HEK293 (cell line): ENCODE measurements around the gene EIF4B.

Experiments
- GLIS2 ChIP-seq: fragments of 450-650 bp; formaldehyde crosslinking; IDR thresholded peaks from 2 replicates; pipeline ENCODE4 v1.5.1; 2016; ENCODE audit warnings: missing biosample characterization, missing genetic modification characterization
- HOXA7 ChIP-seq: sonication (generic); formaldehyde crosslinking; IDR thresholded peaks from 2 replicates; pipeline ENCODE4 v1.8.1; 2022; ENCODE audit warnings: missing genetic modification reagents, borderline replicate concordance
- HOXC10 ChIP-seq: sonication (generic); formaldehyde crosslinking; IDR thresholded peaks from 2 replicates; pipeline ENCODE4 v1.8.1; 2023; ENCODE audit warnings: mild to moderate bottlenecking, missing genetic modification reagents
- HOXD13 ChIP-seq: sonication (generic); formaldehyde crosslinking; IDR thresholded peaks from 2 replicates; pipeline ENCODE4 v1.8.0; 2022; ENCODE audit warnings: missing genetic modification reagents, borderline replicate concordance
- IKZF3 ChIP-seq: fragments of 450-650 bp; IDR thresholded peaks from 2 replicates; pipeline ENCODE4 v1.5.0; 2018; ENCODE audit warnings: missing biosample characterization, mild to moderate bottlenecking, missing genetic modification characterization, moderate library complexity
- KLF8 ChIP-seq: fragments of 450-650 bp; formaldehyde crosslinking; IDR thresholded peaks from 2 replicates; pipeline ENCODE4 v1.5.1; 2016; ENCODE audit warnings: missing biosample characterization, missing genetic modification characterization
- PATZ1 ChIP-seq: fragments of 450-650 bp; formaldehyde crosslinking; IDR thresholded peaks from 2 replicates; pipeline ENCODE4 v1.5.1; 2016; ENCODE audit warnings: missing biosample characterization, missing genetic modification characterization
- PBX3 ChIP-seq: sonication (generic); formaldehyde crosslinking; IDR thresholded peaks from 2 replicates; pipeline ENCODE4 v1.8.1; 2022; ENCODE audit warnings: mild to moderate bottlenecking, moderate library complexity, missing genetic modification reagents
- SCRT2 ChIP-seq: fragments of 450-650 bp; formaldehyde crosslinking; IDR thresholded peaks from 2 replicates; pipeline ENCODE4 v1.5.1; 2016; ENCODE audit warnings: missing biosample characterization, missing genetic modification characterization
- SP3 ChIP-seq: fragments of 450-650 bp; formaldehyde crosslinking; IDR thresholded peaks from 2 replicates; pipeline ENCODE4 v1.5.1; 2016; ENCODE audit warnings: missing biosample characterization, missing genetic modification characterization
- YY1 ChIP-seq: fragments of 450-650 bp; formaldehyde crosslinking; IDR thresholded peaks from 2 replicates; pipeline ENCODE4 v1.5.1; 2018; ENCODE audit warnings: missing biosample characterization, missing genetic modification characterization
- ZBTB6 ChIP-seq: fragments of 450-650 bp; formaldehyde crosslinking; IDR thresholded peaks from 2 replicates; pipeline ENCODE4 v1.5.1; 2017; ENCODE audit warnings: missing biosample characterization, missing genetic modification characterization
- ZBTB8A ChIP-seq: fragments of 450-650 bp; formaldehyde crosslinking; IDR thresholded peaks from 2 replicates; pipeline ENCODE4 v1.5.1; 2016; ENCODE audit warnings: missing biosample characterization, missing genetic modification characterization
- ZFP3 ChIP-seq: fragments of 450-650 bp; formaldehyde crosslinking; IDR thresholded peaks from 2 replicates; pipeline ENCODE4 v1.5.1; 2016; ENCODE audit warnings: low read depth, missing biosample characterization, missing genetic modification characterization
- ZFP41 ChIP-seq: fragments of 450-650 bp; formaldehyde crosslinking; IDR thresholded peaks from 2 replicates; pipeline ENCODE4 v1.5.1; 2016; ENCODE audit warnings: missing biosample characterization, missing genetic modification characterization, borderline replicate concordance
- ZNF114 ChIP-seq: fragments of 450-650 bp; formaldehyde crosslinking; IDR thresholded peaks from 2 replicates; pipeline ENCODE4 v1.5.0; 2017; ENCODE audit warnings: missing biosample characterization, missing genetic modification characterization
- ZNF121 ChIP-seq: fragments of 450-650 bp; formaldehyde crosslinking; IDR thresholded peaks from 2 replicates; pipeline ENCODE4 v1.5.1; 2016; ENCODE audit warnings: missing biosample characterization, missing genetic modification characterization
- ZNF16 ChIP-seq: fragments of 450-650 bp; formaldehyde crosslinking; IDR thresholded peaks from 2 replicates; pipeline ENCODE4 v1.5.1; 2016; ENCODE audit warnings: low read depth, missing biosample characterization, missing genetic modification characterization
- ZNF223 ChIP-seq: fragments of 450-650 bp; formaldehyde crosslinking; IDR thresholded peaks from 2 replicates; pipeline ENCODE4 v1.5.1; 2016; ENCODE audit warnings: missing biosample characterization, missing genetic modification characterization
- ZNF23 ChIP-seq: fragments of 450-650 bp; formaldehyde crosslinking; IDR thresholded peaks from 2 replicates; pipeline ENCODE4 v1.5.1; 2016; ENCODE audit warnings: missing biosample characterization, missing genetic modification characterization, borderline replicate concordance
- ZNF280C ChIP-seq: fragments of 450-650 bp; formaldehyde crosslinking; IDR thresholded peaks from 2 replicates; pipeline ENCODE4 v1.5.1; 2016; ENCODE audit warnings: missing biosample characterization, missing genetic modification characterization
- ZNF341 ChIP-seq: fragments of 450-650 bp; formaldehyde crosslinking; IDR thresholded peaks from 2 replicates; pipeline ENCODE4; 2016; ENCODE audit warnings: low read depth, missing biosample characterization, missing genetic modification characterization
- ZNF473 ChIP-seq: fragments of 450-650 bp; formaldehyde crosslinking; IDR thresholded peaks from 2 replicates; pipeline ENCODE4 v1.5.1; 2017; ENCODE audit warnings: missing biosample characterization, missing genetic modification characterization
- ZNF510 ChIP-seq: fragments of 450-650 bp; formaldehyde crosslinking; IDR thresholded peaks from 2 replicates; pipeline ENCODE4 v1.5.1; 2018; ENCODE audit warnings: mild to moderate bottlenecking, missing genetic modification characterization, missing biosample characterization; ENCODE audit not compliant: insufficient replicate concordance
- ZNF513 ChIP-seq: fragments of 450-650 bp; IDR thresholded peaks from 2 replicates; pipeline ENCODE4 v1.5.1; 2018; ENCODE audit warnings: missing biosample characterization, missing genetic modification characterization
- ZNF529 ChIP-seq: fragments of 450-650 bp; formaldehyde crosslinking; IDR thresholded peaks from 2 replicates; pipeline ENCODE4 v1.5.1; 2017; ENCODE audit warnings: missing genetic modification characterization, missing biosample characterization; ENCODE audit not compliant: insufficient replicate concordance
- ZNF558 ChIP-seq: fragments of 450-650 bp; formaldehyde crosslinking; IDR thresholded peaks from 2 replicates; pipeline ENCODE4 v1.5.1; 2016; ENCODE audit warnings: missing biosample characterization, missing genetic modification characterization
- ZNF626 ChIP-seq: fragments of 450-650 bp; sonication (Bioruptor Pico); formaldehyde crosslinking; IDR thresholded peaks from 2 replicates; pipeline ENCODE4 v1.5.1; 2018; ENCODE audit warnings: missing biosample characterization, missing genetic modification characterization, inconsistent platforms
- ZNF639 ChIP-seq: fragments of 450-650 bp; formaldehyde crosslinking; IDR thresholded peaks from 2 replicates; pipeline ENCODE4 v1.5.1; 2016; ENCODE audit warnings: missing biosample characterization, missing genetic modification characterization
- ZNF830 ChIP-seq: fragments of 450-650 bp; IDR thresholded peaks from 2 replicates; pipeline ENCODE4 v1.5.0; 2018; ENCODE audit warnings: missing biosample characterization, missing genetic modification characterization, low read depth, mild to moderate bottlenecking, moderate library complexity
- ZXDB ChIP-seq: fragments of 450-650 bp; formaldehyde crosslinking; IDR thresholded peaks from 2 replicates; pipeline ENCODE4 v1.5.1; 2016; ENCODE audit warnings: missing biosample characterization, missing genetic modification characterization

The EIF4B gene

GRCh38 chr12:52969828-52970569 is 36.3 kb upstream of the EIF4B start (continued):
- TF ChIP-seq PATZ1 (tag by site-specific recombination) (peak; percentile 12; the same call in 1 of the 2 replicates), ZFP41 (no peak), IKZF3 (peak; percentile 64; the same call in 1 of the 2 replicates), ZNF114 (tag by site-specific recombination) (no peak), ZXDB (peak; percentile 97), ZNF121 (no peak), ZNF23 (no peak), ZNF558 (no peak), ZNF626 (tag by site-specific recombination) (no peak), ZNF223 (tag by site-specific recombination) (no peak), YY1 (tag by site-specific recombination) (no peak), ZBTB6 (no peak), ZNF16 (no peak), HOXC10 (CRISPR knock-in tag) (no peak), ZBTB8A (tag by site-specific recombination) (no peak), ZNF473 (tag by site-specific recombination) (no peak), PBX3 (CRISPR knock-in tag) (no peak), SP3 (tag by site-specific recombination) (no peak), ZNF341 (tag by site-specific recombination) (no peak), ZNF510 (tag by site-specific recombination) (no peak), ZFP3 (tag by site-specific recombination) (no peak), ZNF639 (no peak), ZNF280C (tag by site-specific recombination) (no peak), HOXD13 (CRISPR knock-in tag) (no peak), KLF8 (0 out of 2 replicates have a peak, but pooled peaks have one; percentile 13), GLIS2 (tag by site-specific recombination) (no peak), ZNF529 (tag by site-specific recombination) (no peak), ZNF830 (no peak), HOXA7 (CRISPR knock-in tag) (no peak), SCRT2 (tag by site-specific recombination) (no peak), ZNF513 (tag by site-specific recombination) (no peak)
